ENCODE data around the gene NOL12. TPM values are rescaled to one million over a fixed set of nuclear protein-coding genes. Genes with fewer than 3 reads are reported as not detected.

Gene NOL12
- total RNA-seq, 1 experiment from 2014 or later, result 32.7 TPM

- Histone ChIP-seq H3K27me3 (ENCODE audit: control insufficient read depth, insufficient read depth, low read length) (no peaks in the 10 kb centered on the region), H3K9me3 (ENCODE audit: control insufficient read depth, insufficient read depth, low read depth, low read length) (no peaks in the 10 kb centered on the region), H3K27ac (ENCODE audit: low read length) (peak overlapping the region; percentile 39; the same call in 1 of the 2 replicates), H3K4me1 (ENCODE audit: control insufficient read depth, insufficient read depth, low read length) (peaks cover 32% of the 10 kb centered on the region), H3K36me3 (ENCODE audit: control insufficient read depth, insufficient read depth, low read length) (no peaks in the 10 kb centered on the region), H3K4me3 (ENCODE audit: low read depth in 2 of 2, low read length in 2 of 2) (no peak overlapping the region)
- intact Hi-C loops (cut with micrococcal nuclease; ENCODE audit: unreplicated experiment), result loop anchor here (2.0 kb wide), 1 partner anchor 38 kb away; no protein-coding TSS in a partner anchor
- BruUV-seq (replicated peaks), result no TSS peak
- DNase-seq (ENCODE audit: low read depth, low spot score) (no peak), ATAC-seq (0 out of 2 replicates have a peak, but pooled peaks have one; percentile 6)
- ChIA-PET CTCF (interaction anchor here (2.0 to 2.7 kb wide), 2 partner anchors 19 to 37 kb away, joined by 11 to 13 read pairs; no protein-coding TSS in a partner anchor), POLR2A (no interaction called here)
- no peak for TF ChIP-seq SIN3A (IDR thresholded peaks at IDR 0.05; ENCODE audit: borderline replicate concordance, insufficient read depth, low read depth, low read length)
- TF ChIP-seq POLR2AphosphoS5 (IDR thresholded peaks at IDR 0.05; ENCODE audit: low read depth, low read length), result peak; percentile 86; the same call in 1 of the 2 replicates
- TF ChIP-seq REST (IDR thresholded peaks at IDR 0.05; ENCODE audit: insufficient read depth in 1 of 2, low read depth in 2 of 2, low read length in 1 of 2), result no peak
- in situ Hi-C loops (cut with HindIII; ENCODE audit: low pct_unique_long_range_greater_than_20kb, low sequenced_read_pairs), result no loop called here
Measured at GRCh38 chr22:37680191-37680851, 5.8 kb upstream of the NOL12 start.

DNA sequence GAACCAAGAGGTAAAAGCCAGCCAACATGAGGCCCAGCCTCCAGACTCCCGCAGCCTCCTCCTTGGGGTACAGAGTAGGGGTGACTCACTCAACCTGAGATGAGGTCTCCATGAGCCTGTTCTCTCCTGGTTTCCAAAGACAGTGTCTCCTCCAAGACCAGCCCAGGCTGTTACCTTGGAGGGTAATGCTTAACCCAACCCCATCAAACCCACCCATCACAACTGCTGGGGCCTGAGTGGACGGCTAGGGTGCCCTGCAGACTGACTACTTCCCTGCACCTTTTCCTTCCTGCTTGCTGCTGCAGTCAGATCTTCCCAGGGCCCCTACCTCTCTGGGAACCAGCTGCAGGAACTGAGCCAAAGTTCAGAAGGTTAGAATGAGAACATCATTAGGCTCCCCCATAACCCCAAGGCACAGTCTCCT lies 5.1 kb upstream of the NOL12 start:
- Histone ChIP-seq H3K9me3 (ENCODE audit: control insufficient read depth, insufficient read depth, low read depth, low read length) (no peaks in the 10 kb centered on the region), H3K4me1 (ENCODE audit: control insufficient read depth, insufficient read depth, low read length) (peaks cover 32% of the 10 kb centered on the region), H3K27ac (ENCODE audit: low read length) (peak overlapping the region; percentile 59), H3K36me3 (ENCODE audit: control insufficient read depth, insufficient read depth, low read length) (no peaks in the 10 kb centered on the region), H3K4me3 (ENCODE audit: low read depth in 2 of 2, low read length in 2 of 2) (no peak overlapping the region), H3K27me3 (ENCODE audit: control insufficient read depth, insufficient read depth, low read length) (no peaks in the 10 kb centered on the region)
- in situ Hi-C loops (cut with HindIII; ENCODE audit: low pct_unique_long_range_greater_than_20kb, low sequenced_read_pairs), result no loop called here
- intact Hi-C loops (cut with micrococcal nuclease; ENCODE audit: unreplicated experiment), result loop anchor here (2.0 kb wide), 1 partner anchor 38 kb away; no protein-coding TSS in a partner anchor
- ATAC-seq (peak; percentile 60), DNase-seq (ENCODE audit: low read depth, low spot score) (no peak)
- POLR2A ChIA-PET, result no interaction called here
- BruUV-seq (replicated peaks), result no TSS peak
- TF ChIP-seq SIN3A (IDR thresholded peaks at IDR 0.05; ENCODE audit: borderline replicate concordance, insufficient read depth, low read depth, low read length) (no peak), REST (IDR thresholded peaks at IDR 0.05; ENCODE audit: insufficient read depth in 1 of 2, low read depth in 2 of 2, low read length in 1 of 2) (no peak), POLR2AphosphoS5 (IDR thresholded peaks at IDR 0.05; ENCODE audit: low read depth, low read length) (no peak), TCF7L2 (IDR thresholded peaks at IDR 0.05; ENCODE audit: low read depth, low read length) (no peak)
- TF ChIP-seq, protein P1, sequence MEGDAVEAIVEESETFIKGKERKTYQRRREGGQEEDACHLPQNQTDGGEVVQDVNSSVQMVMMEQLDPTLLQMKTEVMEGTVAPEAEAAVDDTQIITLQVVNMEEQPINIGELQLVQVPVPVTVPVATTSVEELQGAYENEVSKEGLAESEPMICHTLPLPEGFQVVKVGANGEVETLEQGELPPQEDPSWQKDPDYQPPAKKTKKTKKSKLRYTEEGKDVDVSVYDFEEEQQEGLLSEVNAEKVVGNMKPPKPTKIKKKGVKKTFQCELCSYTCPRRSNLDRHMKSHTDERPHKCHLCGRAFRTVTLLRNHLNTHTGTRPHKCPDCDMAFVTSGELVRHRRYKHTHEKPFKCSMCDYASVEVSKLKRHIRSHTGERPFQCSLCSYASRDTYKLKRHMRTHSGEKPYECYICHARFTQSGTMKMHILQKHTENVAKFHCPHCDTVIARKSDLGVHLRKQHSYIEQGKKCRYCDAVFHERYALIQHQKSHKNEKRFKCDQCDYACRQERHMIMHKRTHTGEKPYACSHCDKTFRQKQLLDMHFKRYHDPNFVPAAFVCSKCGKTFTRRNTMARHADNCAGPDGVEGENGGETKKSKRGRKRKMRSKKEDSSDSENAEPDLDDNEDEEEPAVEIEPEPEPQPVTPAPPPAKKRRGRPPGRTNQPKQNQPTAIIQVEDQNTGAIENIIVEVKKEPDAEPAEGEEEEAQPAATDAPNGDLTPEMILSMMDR (IDR thresholded peaks at IDR 0.05), result no peak
- CTCF ChIA-PET, result interaction anchor here (1.1 to 2.7 kb wide), 3 partner anchors 20 to 38 kb away, joined by 8 to 13 read pairs (median 11); partner anchors contain the start of gene PDXP

All from Panc1 (cell line).